Bronchial epithelial cell (primary cell): Measurements from ENCODE around the gene CFAP299. TPM values are rescaled to one million over a fixed set of nuclear protein-coding genes. Genes with fewer than 3 reads are reported as not detected.

Source experiments
- DNase-seq: peaks from one replicate; pipeline ENCODE4 v3.0.0-alpha.2; 2010; ENCODE audit warnings: low read depth
- FAIRE-seq: peaks from 2 replicates; lab custom pipeline; 2011; peaks lifted over from hg19 to GRCh38; lab: Jason Lieb, UNC
- H3K27me3 ChIP-seq: 2 replicates; pipeline ENCODE4 v1.5.1; 2011; ENCODE audit warnings: low read length; ENCODE audit not compliant: control insufficient read depth, insufficient read depth
- H3K36me3 ChIP-seq: 2 replicates; pipeline ENCODE4 v1.5.1; 2011; ENCODE audit warnings: low read length; ENCODE audit not compliant: control insufficient read depth, insufficient read depth
- H3K4me3 ChIP-seq: 2 replicates; pipeline ENCODE4 v1.5.1; 2011; ENCODE audit warnings: mild to moderate bottlenecking, low read depth, low read length, control low read depth
- total RNA-seq: library from RNA; depleted of rRNA; stranded (reverse); fragments of >200 nt; gene quantifications from 2 replicates; pipeline ENCODE4 v1.2.1, GENCODE V29; 2014
- TF ChIP-seq, protein P1 (sequence below): IDR thresholded peaks from 2 replicates; pipeline ENCODE4 v1.5.1; 2011; ENCODE audit warnings: mild to moderate bottlenecking, moderate library complexity, low read length, control low read depth, inconsistent platforms; ENCODE audit not compliant: insufficient read depth, severe bottlenecking

CFAP299 gene
- total RNA-seq, 1 donor from 2014 or later: 0.26 TPM

GRCh38 chr4:80927420-80927819 lies 591.9 kb downstream of the CFAP299 start:
- TF ChIP-seq, protein P1, sequence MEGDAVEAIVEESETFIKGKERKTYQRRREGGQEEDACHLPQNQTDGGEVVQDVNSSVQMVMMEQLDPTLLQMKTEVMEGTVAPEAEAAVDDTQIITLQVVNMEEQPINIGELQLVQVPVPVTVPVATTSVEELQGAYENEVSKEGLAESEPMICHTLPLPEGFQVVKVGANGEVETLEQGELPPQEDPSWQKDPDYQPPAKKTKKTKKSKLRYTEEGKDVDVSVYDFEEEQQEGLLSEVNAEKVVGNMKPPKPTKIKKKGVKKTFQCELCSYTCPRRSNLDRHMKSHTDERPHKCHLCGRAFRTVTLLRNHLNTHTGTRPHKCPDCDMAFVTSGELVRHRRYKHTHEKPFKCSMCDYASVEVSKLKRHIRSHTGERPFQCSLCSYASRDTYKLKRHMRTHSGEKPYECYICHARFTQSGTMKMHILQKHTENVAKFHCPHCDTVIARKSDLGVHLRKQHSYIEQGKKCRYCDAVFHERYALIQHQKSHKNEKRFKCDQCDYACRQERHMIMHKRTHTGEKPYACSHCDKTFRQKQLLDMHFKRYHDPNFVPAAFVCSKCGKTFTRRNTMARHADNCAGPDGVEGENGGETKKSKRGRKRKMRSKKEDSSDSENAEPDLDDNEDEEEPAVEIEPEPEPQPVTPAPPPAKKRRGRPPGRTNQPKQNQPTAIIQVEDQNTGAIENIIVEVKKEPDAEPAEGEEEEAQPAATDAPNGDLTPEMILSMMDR: no peak
- no peak for DNase-seq
- no peaks in the 10 kb centered on the region for H3K27me3 ChIP-seq
- no peaks in the 10 kb centered on the region for H3K36me3 ChIP-seq
- no peak for FAIRE-seq
- H3K4me3 ChIP-seq: no peak overlapping the region

- Histone ChIP-seq H3K4me3 (no peak overlapping the region), H3K36me3 (no peaks in the 10 kb centered on the region), H3K27me3 (no peaks in the 10 kb centered on the region)
- TF ChIP-seq, protein P1: no peak
- FAIRE-seq: no peak
- no peak for DNase-seq
Observed at GRCh38 chr4:80931631-80932081, 596.1 kb downstream of the CFAP299 start.

GRCh38 chr4:80948141-80948540 lies 612.6 kb downstream of the CFAP299 start:
- H3K27me3 ChIP-seq: no peaks in the 10 kb centered on the region
- DNase-seq: no peak
- H3K4me3 ChIP-seq: no peak overlapping the region
- FAIRE-seq: no peak
- no peaks in the 10 kb centered on the region for H3K36me3 ChIP-seq
- TF ChIP-seq, protein P1: no peak

- no peak overlapping the region for H3K4me3 ChIP-seq
- DNase-seq (peak; percentile 7), FAIRE-seq (no peak)
- no peaks in the 10 kb centered on the region for H3K36me3 ChIP-seq
- no peaks in the 10 kb centered on the region for H3K27me3 ChIP-seq
- TF ChIP-seq, protein P1: no peak
Observed at GRCh38 chr4:80948995-80949394, 613.5 kb downstream of the CFAP299 start.

DNA sequence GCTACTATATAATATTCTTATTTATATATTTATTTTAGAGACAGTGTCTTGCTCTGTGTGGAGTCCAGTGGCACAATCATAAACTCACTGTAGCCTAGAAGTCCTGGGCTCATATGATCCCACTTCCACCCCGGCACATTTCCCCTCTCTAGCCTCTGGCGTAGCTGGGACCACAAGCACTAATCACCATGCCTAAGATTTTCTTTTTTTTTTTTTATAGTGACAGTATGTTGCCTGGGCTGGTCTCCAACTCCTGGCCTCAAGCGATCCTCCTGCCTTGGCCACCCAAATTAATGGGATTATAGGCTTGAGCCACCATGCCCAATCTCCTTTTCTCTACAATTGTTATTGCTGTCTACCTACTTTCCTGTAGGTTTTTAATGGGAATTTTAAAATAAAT lies 620.9 kb downstream of the CFAP299 start:
- FAIRE-seq: no peak
- TF ChIP-seq, protein P1: no peak
- DNase-seq: no peak
- Histone ChIP-seq H3K4me3 (no peak overlapping the region), H3K36me3 (no peaks in the 10 kb centered on the region), H3K27me3 (no peaks in the 10 kb centered on the region)

DNA sequence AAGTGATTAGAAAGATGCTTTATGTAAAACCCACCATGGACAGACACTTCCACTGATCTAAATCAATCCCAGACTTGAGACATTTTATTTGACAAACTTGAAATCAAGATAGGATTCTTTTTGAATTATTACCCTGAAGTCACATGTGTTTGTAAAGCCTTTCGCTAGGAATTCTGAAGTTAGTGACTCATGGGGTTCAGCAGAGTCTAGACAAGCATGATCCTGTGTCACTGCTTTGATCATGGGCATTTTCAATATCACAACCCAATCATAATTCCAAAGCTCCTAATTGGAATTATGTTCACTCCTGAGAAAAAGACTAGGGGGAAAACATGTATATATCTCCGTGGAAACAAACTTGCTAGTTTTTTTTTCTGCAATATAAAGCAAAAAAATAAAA lies 627.5 kb downstream of the CFAP299 start:
- FAIRE-seq: no peak

More for the DNA sequence above, 627.5 kb downstream of the CFAP299 start:
- Histone ChIP-seq H3K27me3 (no peaks in the 10 kb centered on the region), H3K36me3 (no peaks in the 10 kb centered on the region), H3K4me3 (no peak overlapping the region)
- TF ChIP-seq, protein P1: no peak
- DNase-seq: peak; percentile 77
